HEK293 (cell line): ENCODE measurements around the gene PROM2.

Experiments
- CTCF ChIA-PET: fragments of 350-600 bp; formaldehyde crosslinking; extraction: SDS; loops from one replicate; lab custom pipeline; 2021; ENCODE audit warnings: antibody characterized with exemption; lab: Yijun Ruan, JAX
- POLR2A ChIA-PET: fragments of 300-600 bp; formaldehyde crosslinking; extraction: SDS; loops from one replicate; lab custom pipeline; 2020; ENCODE audit warnings: antibody characterized with exemption, inconsistent platforms; lab: Yijun Ruan, JAX
- H3K27ac ChIP-seq: fragments of 200-500 bp; sonication (Bioruptor generic); 2 replicates; pipeline ENCODE4 v1.5.1; 2014; ENCODE audit warnings: low read depth, low read length, control low read depth, inconsistent platforms; ENCODE audit errors: extremely low read depth
- H3K36me3 ChIP-seq, 2 experiments: fragments of 200-500 bp in 1 of 2; sonication (Bioruptor generic) in 1 of 2; 1 replicate in 1 of 2; 2 replicates in 1 of 2; pipeline ENCODE4 v1.5.1; 2014 to 2017; ENCODE audit warnings: inconsistent platforms in 2 of 2, low read length in 2 of 2; ENCODE audit not compliant: control insufficient read depth in 2 of 2, insufficient read depth in 1 of 2
- H3K4me1 ChIP-seq: fragments of 200-500 bp; sonication (Bioruptor generic); 2 replicates; pipeline ENCODE4 v1.5.1; 2014; ENCODE audit warnings: mild to moderate bottlenecking, low read length, inconsistent platforms; ENCODE audit not compliant: control insufficient read depth, insufficient read depth
- H3K4me3 ChIP-seq: 2 replicates; pipeline ENCODE4 v1.5.1; 2011; ENCODE audit warnings: low read depth, mild to moderate bottlenecking, control low read depth, low read length, moderate library complexity
- H3K9me3 ChIP-seq: fragments of 200-500 bp; sonication (Bioruptor generic); 2 replicates; pipeline ENCODE4 v1.5.1; 2014; ENCODE audit warnings: low read depth, low read length, inconsistent platforms; ENCODE audit not compliant: control insufficient read depth, insufficient read depth
- INSM2 ChIP-seq: fragments of 450-650 bp; formaldehyde crosslinking; IDR thresholded peaks from 2 replicates; pipeline ENCODE4 v1.5.1; 2016; ENCODE audit warnings: missing biosample characterization, missing genetic modification characterization
- KLF16 ChIP-seq: fragments of 450-650 bp; formaldehyde crosslinking; IDR thresholded peaks from 2 replicates; pipeline ENCODE4 v1.5.1; 2017; ENCODE audit warnings: missing biosample characterization, missing genetic modification characterization
- KLF7 ChIP-seq: fragments of 450-650 bp; formaldehyde crosslinking; IDR thresholded peaks from 2 replicates; pipeline ENCODE4 v1.5.1; 2016; ENCODE audit warnings: missing biosample characterization, missing genetic modification characterization, borderline replicate concordance
- MZF1 ChIP-seq: fragments of 450-650 bp; formaldehyde crosslinking; IDR thresholded peaks from 2 replicates; pipeline ENCODE4 v1.5.1; 2017; ENCODE audit warnings: missing biosample characterization, missing genetic modification characterization, borderline replicate concordance
- SP3 ChIP-seq: fragments of 450-650 bp; formaldehyde crosslinking; IDR thresholded peaks from 2 replicates; pipeline ENCODE4 v1.5.1; 2016; ENCODE audit warnings: missing biosample characterization, missing genetic modification characterization
- ZNF140 ChIP-seq: fragments of 450-650 bp; formaldehyde crosslinking; IDR thresholded peaks from 2 replicates; pipeline ENCODE4 v1.5.1; 2016; ENCODE audit warnings: missing biosample characterization, missing genetic modification characterization
- ZNF174 ChIP-seq: fragments of 450-650 bp; formaldehyde crosslinking; IDR thresholded peaks from 2 replicates; pipeline ENCODE4 v1.5.0; 2017; ENCODE audit warnings: missing biosample characterization, mild to moderate bottlenecking, missing genetic modification characterization
- ZNF214 ChIP-seq: fragments of 450-650 bp; formaldehyde crosslinking; IDR thresholded peaks from 2 replicates; pipeline ENCODE4 v1.5.1; 2017; ENCODE audit warnings: missing biosample characterization, mild to moderate bottlenecking, missing genetic modification characterization, borderline replicate concordance
- ZNF23 ChIP-seq: fragments of 450-650 bp; formaldehyde crosslinking; IDR thresholded peaks from 2 replicates; pipeline ENCODE4 v1.5.1; 2016; ENCODE audit warnings: missing biosample characterization, missing genetic modification characterization, borderline replicate concordance
- ZNF239 ChIP-seq: fragments of 450-650 bp; formaldehyde crosslinking; IDR thresholded peaks from 2 replicates; pipeline ENCODE4 v1.5.1; 2016; ENCODE audit warnings: missing biosample characterization, missing genetic modification characterization
- ZNF335 ChIP-seq: fragments of 450-650 bp; formaldehyde crosslinking; conservative IDR thresholded peaks from 2 replicates; pipeline ENCODE4 v1.5.1; 2016; ENCODE audit warnings: missing biosample characterization, missing genetic modification characterization
- ZNF544 ChIP-seq: fragments of 450-650 bp; formaldehyde crosslinking; IDR thresholded peaks from 2 replicates; pipeline ENCODE4 v1.5.0; 2017; ENCODE audit warnings: missing biosample characterization, missing genetic modification characterization
- ZNF596 ChIP-seq: fragments of 450-650 bp; IDR thresholded peaks from 2 replicates; pipeline ENCODE4 v1.5.0; 2018; ENCODE audit warnings: missing biosample characterization, mild to moderate bottlenecking, missing genetic modification characterization, moderate library complexity
- ZNF677 ChIP-seq: fragments of 450-650 bp; IDR thresholded peaks from 2 replicates; pipeline ENCODE4 v1.5.0; 2018; ENCODE audit warnings: missing biosample characterization, mild to moderate bottlenecking, missing genetic modification characterization, moderate library complexity
- ZSCAN4 ChIP-seq: fragments of 450-650 bp; formaldehyde crosslinking; IDR thresholded peaks from 2 replicates; pipeline ENCODE4 v1.5.1; 2017; ENCODE audit warnings: missing biosample characterization, missing genetic modification characterization
- ZXDB ChIP-seq: fragments of 450-650 bp; formaldehyde crosslinking; IDR thresholded peaks from 2 replicates; pipeline ENCODE4 v1.5.1; 2016; ENCODE audit warnings: missing biosample characterization, missing genetic modification characterization
- TF ChIP-seq, protein P1 (sequence below): fragments of 450-650 bp; formaldehyde crosslinking; IDR thresholded peaks from 2 replicates; pipeline ENCODE4 v1.5.1; 2016; ENCODE audit warnings: missing biosample characterization, missing genetic modification characterization
- TF ChIP-seq, protein P2 (sequence below): fragments of 450-650 bp; formaldehyde crosslinking; IDR thresholded peaks from 2 replicates; pipeline ENCODE4 v1.5.1; 2016; ENCODE audit warnings: missing biosample characterization, missing genetic modification characterization, low read depth
- TF ChIP-seq, protein P3 (sequence below): fragments of 450-650 bp; formaldehyde crosslinking; IDR thresholded peaks from 2 replicates; pipeline ENCODE4 v1.5.1; 2017; ENCODE audit warnings: missing biosample characterization, missing genetic modification characterization
- TF ChIP-seq, protein P4 (sequence below): fragments of 450-650 bp; formaldehyde crosslinking; optimal IDR thresholded peaks from 2 replicates; pipeline ENCODE3; 2016; ENCODE audit warnings: missing biosample characterization, mild to moderate bottlenecking, missing genetic modification characterization
- TF ChIP-seq, protein P5 (sequence below): fragments of 450-650 bp; IDR thresholded peaks from 2 replicates; pipeline ENCODE4 v1.5.1; 2018; ENCODE audit warnings: missing biosample characterization, missing genetic modification characterization
- TF ChIP-seq, protein P6 (sequence below): sonication (generic); formaldehyde crosslinking; IDR thresholded peaks from 2 replicates; pipeline ENCODE4 v1.8.1; 2022; ENCODE audit warnings: mild to moderate bottlenecking, moderate library complexity, missing genetic modification reagents

The PROM2 gene

GRCh38 chr2:95331606-95332005 lies 57.4 kb downstream of the PROM2 start:
- CTCF ChIA-PET, result interaction anchor here (1.5 to 2.4 kb wide), 2 partner anchors 14 to 58 kb away, joined by 4 to 13 read pairs; no protein-coding TSS in a partner anchor
- Histone ChIP-seq H3K27ac (no peak overlapping the region), H3K36me3 (no peaks in the 10 kb centered on the region)
- TF ChIP-seq, protein P1, sequence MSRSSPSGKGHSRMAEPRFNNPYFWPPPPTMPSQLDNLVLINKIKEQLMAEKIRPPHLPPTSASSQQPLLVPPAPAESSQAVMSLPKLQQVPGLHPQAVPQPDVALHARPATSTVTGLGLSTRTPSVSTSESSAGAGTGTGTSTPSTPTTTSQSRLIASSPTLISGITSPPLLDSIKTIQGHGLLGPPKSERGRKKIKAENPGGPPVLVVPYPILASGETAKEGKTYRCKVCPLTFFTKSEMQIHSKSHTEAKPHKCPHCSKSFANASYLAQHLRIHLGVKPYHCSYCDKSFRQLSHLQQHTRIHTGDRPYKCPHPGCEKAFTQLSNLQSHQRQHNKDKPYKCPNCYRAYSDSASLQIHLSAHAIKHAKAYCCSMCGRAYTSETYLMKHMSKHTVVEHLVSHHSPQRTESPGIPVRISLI (tag by site-specific recombination), result no peak
- no peak for TF ChIP-seq KLF16 (tag by site-specific recombination)
- TF ChIP-seq SP3 (tag by site-specific recombination), result no peak
- no peak for TF ChIP-seq ZNF23 (tag by site-specific recombination)
- TF ChIP-seq, protein P2, sequence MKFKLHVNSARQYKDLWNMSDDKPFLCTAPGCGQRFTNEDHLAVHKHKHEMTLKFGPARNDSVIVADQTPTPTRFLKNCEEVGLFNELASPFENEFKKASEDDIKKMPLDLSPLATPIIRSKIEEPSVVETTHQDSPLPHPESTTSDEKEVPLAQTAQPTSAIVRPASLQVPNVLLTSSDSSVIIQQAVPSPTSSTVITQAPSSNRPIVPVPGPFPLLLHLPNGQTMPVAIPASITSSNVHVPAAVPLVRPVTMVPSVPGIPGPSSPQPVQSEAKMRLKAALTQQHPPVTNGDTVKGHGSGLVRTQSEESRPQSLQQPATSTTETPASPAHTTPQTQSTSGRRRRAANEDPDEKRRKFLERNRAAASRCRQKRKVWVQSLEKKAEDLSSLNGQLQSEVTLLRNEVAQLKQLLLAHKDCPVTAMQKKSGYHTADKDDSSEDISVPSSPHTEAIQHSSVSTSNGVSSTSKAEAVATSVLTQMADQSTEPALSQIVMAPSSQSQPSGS, result no peak
- TF ChIP-seq, protein P3, sequence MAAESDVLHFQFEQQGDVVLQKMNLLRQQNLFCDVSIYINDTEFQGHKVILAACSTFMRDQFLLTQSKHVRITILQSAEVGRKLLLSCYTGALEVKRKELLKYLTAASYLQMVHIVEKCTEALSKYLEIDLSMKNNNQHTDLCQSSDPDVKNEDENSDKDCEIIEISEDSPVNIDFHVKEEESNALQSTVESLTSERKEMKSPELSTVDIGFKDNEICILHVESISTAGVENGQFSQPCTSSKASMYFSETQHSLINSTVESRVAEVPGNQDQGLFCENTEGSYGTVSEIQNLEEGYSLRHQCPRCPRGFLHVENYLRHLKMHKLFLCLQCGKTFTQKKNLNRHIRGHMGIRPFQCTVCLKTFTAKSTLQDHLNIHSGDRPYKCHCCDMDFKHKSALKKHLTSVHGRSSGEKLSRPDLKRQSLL (tag by site-specific recombination), result no peak
- no peak for TF ChIP-seq ZNF596 (tag by site-specific recombination)
- TF ChIP-seq, all 188 proteins: peak for 0
- Histone ChIP-seq H3K4me3 (no peak overlapping the region), H3K9me3 (no peaks in the 10 kb centered on the region), H3K4me1 (peaks cover 14% of the 10 kb centered on the region)
- POLR2A ChIA-PET, result no interaction called here

DNA sequence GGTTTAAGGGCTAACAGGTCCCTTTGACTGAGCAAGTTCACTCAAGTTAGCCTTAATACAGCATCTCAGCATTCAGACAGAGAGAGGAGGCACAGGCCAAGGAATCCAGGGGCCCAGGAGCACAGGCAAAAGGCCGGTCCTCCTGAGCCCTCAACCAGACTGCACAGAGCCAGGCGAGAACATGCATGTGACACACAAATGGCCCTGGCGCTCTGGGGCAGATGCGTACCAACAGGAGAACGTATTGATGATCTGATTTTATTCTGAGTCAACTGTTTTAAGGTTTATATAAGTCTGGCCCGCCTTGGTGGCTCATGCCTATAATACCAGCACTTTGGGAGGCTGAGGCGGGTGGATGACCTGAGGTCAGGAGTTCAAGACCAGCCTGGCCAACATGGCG lies 57.8 kb downstream of the PROM2 start:
- Histone ChIP-seq H3K36me3 (no peaks in the 10 kb centered on the region), H3K4me1 (peaks cover 14% of the 10 kb centered on the region)
- TF ChIP-seq, protein P4, sequence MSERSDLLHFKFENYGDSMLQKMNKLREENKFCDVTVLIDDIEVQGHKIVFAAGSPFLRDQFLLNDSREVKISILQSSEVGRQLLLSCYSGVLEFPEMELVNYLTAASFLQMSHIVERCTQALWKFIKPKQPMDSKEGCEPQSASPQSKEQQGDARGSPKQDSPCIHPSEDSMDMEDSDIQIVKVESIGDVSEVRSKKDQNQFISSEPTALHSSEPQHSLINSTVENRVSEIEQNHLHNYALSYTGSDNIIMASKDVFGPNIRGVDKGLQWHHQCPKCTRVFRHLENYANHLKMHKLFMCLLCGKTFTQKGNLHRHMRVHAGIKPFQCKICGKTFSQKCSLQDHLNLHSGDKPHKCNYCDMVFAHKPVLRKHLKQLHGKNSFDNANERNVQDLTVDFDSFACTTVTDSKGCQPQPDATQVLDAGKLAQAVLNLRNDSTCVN (tag by site-specific recombination), result no peak
- TF ChIP-seq ZNF335 (no peak), MZF1 (tag by site-specific recombination) (no peak), ZNF23 (tag by site-specific recombination) (no peak), ZNF544 (tag by site-specific recombination) (no peak), KLF7 (no peak), ZNF677 (tag by site-specific recombination) (no peak), ZNF174 (tag by site-specific recombination) (no peak), INSM2 (no peak), ZNF239 (tag by site-specific recombination) (no peak), ZNF140 (tag by site-specific recombination) (no peak), ZXDB (tag by site-specific recombination) (no peak), ZSCAN4 (tag by site-specific recombination) (no peak), ZNF214 (tag by site-specific recombination) (no peak)
- TF ChIP-seq, protein P5, sequence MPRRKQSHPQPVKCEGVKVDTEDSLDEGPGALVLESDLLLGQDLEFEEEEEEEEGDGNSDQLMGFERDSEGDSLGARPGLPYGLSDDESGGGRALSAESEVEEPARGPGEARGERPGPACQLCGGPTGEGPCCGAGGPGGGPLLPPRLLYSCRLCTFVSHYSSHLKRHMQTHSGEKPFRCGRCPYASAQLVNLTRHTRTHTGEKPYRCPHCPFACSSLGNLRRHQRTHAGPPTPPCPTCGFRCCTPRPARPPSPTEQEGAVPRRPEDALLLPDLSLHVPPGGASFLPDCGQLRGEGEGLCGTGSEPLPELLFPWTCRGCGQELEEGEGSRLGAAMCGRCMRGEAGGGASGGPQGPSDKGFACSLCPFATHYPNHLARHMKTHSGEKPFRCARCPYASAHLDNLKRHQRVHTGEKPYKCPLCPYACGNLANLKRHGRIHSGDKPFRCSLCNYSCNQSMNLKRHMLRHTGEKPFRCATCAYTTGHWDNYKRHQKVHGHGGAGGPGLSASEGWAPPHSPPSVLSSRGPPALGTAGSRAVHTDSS (tag by site-specific recombination), result no peak
- TF ChIP-seq, protein P6, sequence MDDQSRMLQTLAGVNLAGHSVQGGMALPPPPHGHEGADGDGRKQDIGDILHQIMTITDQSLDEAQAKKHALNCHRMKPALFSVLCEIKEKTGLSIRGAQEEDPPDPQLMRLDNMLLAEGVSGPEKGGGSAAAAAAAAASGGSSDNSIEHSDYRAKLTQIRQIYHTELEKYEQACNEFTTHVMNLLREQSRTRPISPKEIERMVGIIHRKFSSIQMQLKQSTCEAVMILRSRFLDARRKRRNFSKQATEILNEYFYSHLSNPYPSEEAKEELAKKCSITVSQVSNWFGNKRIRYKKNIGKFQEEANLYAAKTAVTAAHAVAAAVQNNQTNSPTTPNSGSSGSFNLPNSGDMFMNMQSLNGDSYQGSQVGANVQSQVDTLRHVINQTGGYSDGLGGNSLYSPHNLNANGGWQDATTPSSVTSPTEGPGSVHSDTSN (CRISPR knock-in tag), result no peak
- TF ChIP-seq, all 188 proteins: peak for 0
- ChIA-PET POLR2A (no interaction called here), CTCF (interaction anchor here (1.5 kb wide), 1 partner anchor 57 kb away, joined by 4 read pairs; no protein-coding TSS in a partner anchor)
- Histone ChIP-seq H3K27ac (no peak overlapping the region), H3K9me3 (no peaks in the 10 kb centered on the region), H3K4me3 (no peak overlapping the region)
